H1 (cell line): ENCODE results near the gene DPF1. TPM values are rescaled to one million over a fixed set of nuclear protein-coding genes. Genes with fewer than 3 reads are reported as not detected.

Source experiments
- CTCF ChIA-PET: fragments of 300-600 bp; sonication (Branson Sonifier 250); formaldehyde crosslinking; loops from one replicate; lab custom pipeline; 2021; ENCODE audit not compliant: partially characterized antibody; lab: Charles Lee
- POLR2A ChIA-PET: fragments of 300-600 bp; sonication (Branson Sonifier 250); formaldehyde crosslinking; loops from one replicate; lab custom pipeline; 2021; ENCODE audit warnings: inconsistent platforms; ENCODE audit not compliant: partially characterized antibody; lab: Charles Lee
- DNase-seq, 2 experiments: peaks; one replicate each; pipeline versions ENCODE4 v3.0.0 to v3.0.0-alpha.2; 2010 to 2022; ENCODE audit warnings: low spot score in 2 of 2, low read depth in 1 of 2, mixed read lengths in 1 of 2
- FAIRE-seq: peaks from 2 replicates; lab custom pipeline; 2011; peaks lifted over from hg19 to GRCh38; lab: Jason Lieb, UNC
- H2AFZ ChIP-seq: 2 replicates; pipeline ENCODE4 v1.8.1; 2012; ENCODE audit warnings: low read length, inconsistent platforms
- H2AK5ac ChIP-seq: 2 replicates; pipeline ENCODE4 v1.6.1; 2013; ENCODE audit warnings: low read depth, low read length
- H2BK120ac ChIP-seq: replicated peaks from 2 replicates; pipeline ENCODE3; 2013; ENCODE audit warnings: low read depth, low read length, inconsistent platforms
- H2BK12ac ChIP-seq: 2 replicates; pipeline ENCODE4 v1.6.1; 2013; ENCODE audit warnings: low read depth, low read length
- H2BK15ac ChIP-seq: 2 replicates; pipeline ENCODE4 v1.6.1; 2013; ENCODE audit warnings: low read length
- H2BK20ac ChIP-seq: 2 replicates; pipeline ENCODE4 v1.6.1; 2013; ENCODE audit warnings: low read length
- H2BK5ac ChIP-seq: 2 replicates; pipeline ENCODE4 v1.6.1; 2013; ENCODE audit warnings: low read depth, low read length
- H3K14ac ChIP-seq: 2 replicates; pipeline ENCODE4 v1.6.1; 2013; ENCODE audit warnings: inconsistent platforms; ENCODE audit not compliant: insufficient read length
- H3K18ac ChIP-seq: 2 replicates; pipeline ENCODE4 v1.6.1; 2013; ENCODE audit warnings: low read length; ENCODE audit errors: extremely low read depth
- H3K23ac ChIP-seq: 2 replicates; pipeline ENCODE4 v1.6.1; 2013; ENCODE audit warnings: inconsistent platforms; ENCODE audit not compliant: insufficient read length
- H3K23me2 ChIP-seq: 2 replicates; pipeline ENCODE4 v1.6.1; 2013; ENCODE audit warnings: low read depth, low read length
- H3K27ac ChIP-seq: 2 replicates; pipeline ENCODE4 v1.6.1; 2011; ENCODE audit warnings: low read depth, low read length, inconsistent platforms
- H3K27me3 ChIP-seq, 4 experiments: replicated peaks in 1 of 4; 1 replicate in 1 of 4; 2 replicates in 3 of 4; pipeline versions ENCODE4 v1.6.1 to v1.8.1; 2011 to 2013; ENCODE audit warnings: low read length in 3 of 4, mild to moderate bottlenecking in 3 of 4, inconsistent platforms in 2 of 4, mixed read lengths in 2 of 4, moderate library complexity in 1 of 4; ENCODE audit not compliant: control insufficient read depth in 3 of 4, insufficient read depth in 3 of 4; ENCODE audit errors: extremely low read depth in 1 of 4
- H3K36me3 ChIP-seq, 4 experiments: 2 replicates each; pipeline versions ENCODE4 v1.6.1 to v1.8.1; 2011 to 2013; ENCODE audit warnings: mild to moderate bottlenecking in 4 of 4, low read length in 3 of 4, moderate library complexity in 2 of 4, control low read depth in 1 of 4, inconsistent platforms in 1 of 4; ENCODE audit not compliant: insufficient read depth in 4 of 4, control insufficient read depth in 2 of 4
- H3K4ac ChIP-seq: replicated peaks from 2 replicates; pipeline ENCODE3; 2013; ENCODE audit warnings: low read length, low read depth, mixed read lengths, inconsistent platforms; ENCODE audit not compliant: insufficient read length
- H3K4me1 ChIP-seq, 4 experiments: replicated peaks in 1 of 4; 1 replicate in 1 of 4; 2 replicates in 3 of 4; pipeline versions ENCODE4 v1.6.1 to v1.8.1; 2011 to 2013; ENCODE audit warnings: low read length in 3 of 4, inconsistent platforms in 2 of 4, mixed read lengths in 1 of 4; ENCODE audit not compliant: insufficient read depth in 4 of 4, control insufficient read depth in 3 of 4
- H3K4me2 ChIP-seq, 2 experiments: 2 replicates each; pipeline versions ENCODE4 v1.6.1 to v1.8.1; 2011 to 2013; ENCODE audit warnings: low read depth in 2 of 2, low read length in 2 of 2, control low read depth in 1 of 2, inconsistent platforms in 1 of 2, mild to moderate bottlenecking in 1 of 2; ENCODE audit not compliant: insufficient read depth in 1 of 2
- H3K4me3 ChIP-seq, 4 experiments: fragments of 200-600, 300-600 bp in 1 of 4; sonication (generic), shearing (Covaris generic), sonication (Bioruptor Twin) in 1 of 4; 2 replicates each; pipeline versions ENCODE4 v1.5.1 to v1.8.1; 2011 to 2016; ENCODE audit warnings: low read length in 4 of 4, low read depth in 3 of 4, control low read depth in 2 of 4, inconsistent platforms in 2 of 4, mild to moderate bottlenecking in 2 of 4, mixed read lengths in 1 of 4, moderate library complexity in 1 of 4; ENCODE audit not compliant: insufficient read depth in 2 of 4; ENCODE audit errors: extremely low read depth in 1 of 4
- H3K56ac ChIP-seq: replicated peaks from 2 replicates; pipeline ENCODE3; 2013; ENCODE audit warnings: low read depth, mild to moderate bottlenecking, mixed read lengths, low read length, inconsistent platforms; ENCODE audit not compliant: insufficient read length
- H3K79me1 ChIP-seq: 2 replicates; pipeline ENCODE4 v1.6.1; 2013; ENCODE audit warnings: low read depth, low read length, control low read depth
- H3K79me2 ChIP-seq, 2 experiments: 2 replicates each; pipeline versions ENCODE4 v1.6.1 to v1.8.1; 2012 to 2013; ENCODE audit warnings: low read length in 2 of 2, mild to moderate bottlenecking in 2 of 2, inconsistent platforms in 1 of 2; ENCODE audit not compliant: insufficient read depth in 2 of 2, control insufficient read depth in 1 of 2
- H3K9ac ChIP-seq, 4 experiments: replicated peaks in 1 of 4; 1 replicate in 1 of 4; 2 replicates in 3 of 4; pipeline versions ENCODE4 v1.6.1 to v1.8.1; 2011 to 2013; ENCODE audit warnings: low read depth in 3 of 4, low read length in 3 of 4, control low read depth in 2 of 4, mild to moderate bottlenecking in 2 of 4, moderate library complexity in 2 of 4, inconsistent platforms in 1 of 4; ENCODE audit errors: extremely low read depth in 1 of 4
- H3K9me3 ChIP-seq, 2 experiments: 2 replicates each; pipeline versions ENCODE4 v1.6.1 to v1.8.1; 2012 to 2013; ENCODE audit warnings: mild to moderate bottlenecking in 2 of 2, moderate library complexity in 2 of 2, control low read depth in 1 of 2, inconsistent platforms in 1 of 2, low read depth in 1 of 2, low read length in 1 of 2, mixed read lengths in 1 of 2; ENCODE audit not compliant: insufficient read depth in 2 of 2
- H4K20me1 ChIP-seq, 2 experiments: replicated peaks in 1 of 2; 2 replicates each; pipeline versions ENCODE3 to v1.8.1; 2011 to 2013; ENCODE audit warnings: inconsistent platforms in 2 of 2, low read length in 2 of 2, mild to moderate bottlenecking in 1 of 2; ENCODE audit not compliant: insufficient read depth in 2 of 2, control insufficient read depth in 1 of 2
- H4K5ac ChIP-seq: 2 replicates; pipeline ENCODE4 v1.6.1; 2013; ENCODE audit warnings: low read length, low read depth, mixed read lengths, inconsistent platforms; ENCODE audit not compliant: insufficient read length
- H4K8ac ChIP-seq: 2 replicates; pipeline ENCODE4 v1.8.0; 2013; ENCODE audit warnings: mild to moderate bottlenecking, moderate library complexity, low read length, inconsistent platforms; ENCODE audit not compliant: insufficient read depth; ENCODE audit errors: extremely low read depth
- H4K91ac ChIP-seq: replicated peaks from 2 replicates; pipeline ENCODE3; 2013; ENCODE audit warnings: low read length, mixed read lengths, inconsistent platforms; ENCODE audit not compliant: insufficient read length
- JUN ChIP-seq: IDR thresholded peaks from 2 replicates; pipeline ENCODE4 v1.6.1; 2011; ENCODE audit warnings: low read depth, mild to moderate bottlenecking, improper control_type of control experiment, low read length
- WGBS, 2 experiments: shearing (Covaris generic) in 1 of 2; methylation state at CpG; one replicate each; pipeline versions ENCODE4 v1.1.6 to v1.1.7; 2013 to 2015; ENCODE audit warnings: low lambda C conversion rate in 2 of 2, mixed read lengths in 2 of 2, inconsistent platforms in 1 of 2, low coverage in 1 of 2, missing lambda C conversion rate in 1 of 2; ENCODE audit not compliant: insufficient replicate concordance in 2 of 2, insufficient coverage in 1 of 2, insufficient read length in 1 of 2; ENCODE audit errors: extremely low coverage in 1 of 2, missing lambda C conversion rate in 1 of 2; 5-methylcytosine and 5-hydroxymethylcytosine counted together
- polyA plus RNA-seq, 7 experiments: library from polyadenylated mRNA; depleted of rRNA in 3 of 7; stranded (reverse) in 5 of 7; unstranded in 2 of 7; fragments of >200 nt in 5 of 7; fragments of 200-250 nt in 2 of 7; gene quantifications; 1 replicate in 5 of 7; 2 replicates in 1 of 7; 4 replicates in 1 of 7; pipeline versions ENCODE4 v1.2.1 to v1.2.3, GENCODE V29; 2011 to 2013; ENCODE audit warnings: missing spikeins in 2 of 7, mixed read lengths in 2 of 7
- total RNA-seq: library from RNA; stranded (reverse); fragmentation: NEBNext Ultra II Directional; extraction: Animal tissue kit (Norgen Biotek cat#: 25700); gene quantifications from 2 replicates; pipeline ENCODE4 v1.2.1, GENCODE V29; 2021

DPF1 gene
- total and polyA plus RNA-seq, 2 of the 8 experiments (the other 6 are each of a cell fraction or from before 2014, with no cell fraction given) = 12.9 to 15.6 TPM

GRCh38 chr19:38173291-38174041 is 50.6 kb downstream of the DPF1 start:
- H3K4ac ChIP-seq = no peak overlapping the region
- FAIRE-seq = no peak
- peaks cover 2 to 9% (median 4%) of the 10 kb centered on the region in 4 experiments for H3K4me1 ChIP-seq
- no peaks in the 10 kb centered on the region for H3K79me2 ChIP-seq
- no peaks in the 10 kb centered on the region for H3K27me3 ChIP-seq
- no peak overlapping the region; the same call in 1 of the 2 replicates for H3K18ac ChIP-seq
- no peak overlapping the region for H4K91ac ChIP-seq
- no peak overlapping the region for H3K27ac ChIP-seq
- H3K4me3 ChIP-seq = no peak overlapping the region
- DNase-seq = no peak
- no peak overlapping the region for H4K8ac ChIP-seq
- 85% methylated on average over 21 of the region's 22 CpGs; no CpG with 5 or more reads in 1 of the 2 experiments for WGBS, 2 experiments
- H2BK5ac ChIP-seq = peak overlapping the region; percentile 35; the same call in 1 of the 2 replicates
- H2AFZ ChIP-seq = no peak overlapping the region
- no peaks in the 10 kb centered on the region; the same call in 1 of the 2 replicates for H3K23me2 ChIP-seq
- H2BK20ac ChIP-seq = no peak overlapping the region
- no peaks in the 10 kb centered on the region for H4K20me1 ChIP-seq
- H2BK15ac ChIP-seq = no peak overlapping the region
- H3K14ac ChIP-seq = no peak overlapping the region
- H3K36me3 ChIP-seq = no peaks in the 10 kb centered on the region; a peak in 1 of 8 replicates
- no peak overlapping the region for H3K9ac ChIP-seq
- H3K23ac ChIP-seq = no peak overlapping the region
- H3K4me2 ChIP-seq = no peak overlapping the region
- no peaks in the 10 kb centered on the region for H3K9me3 ChIP-seq
- H3K79me1 ChIP-seq = no peaks in the 10 kb centered on the region
- no peak overlapping the region for H2BK120ac ChIP-seq
- H4K5ac ChIP-seq = no peak overlapping the region
- no peak overlapping the region for H3K56ac ChIP-seq
- no peak overlapping the region for H2BK12ac ChIP-seq
- ChIA-PET CTCF (interaction anchor here (0.9 to 1.2 kb wide), 2 partner anchors 31 to 36 kb away, joined by 3 read pairs; no protein-coding TSS in a partner anchor), POLR2A (interaction anchor here (0.9 to 1.4 kb wide), 2 partner anchors 10 to 29 kb away, joined by 3 to 4 read pairs; no protein-coding TSS in a partner anchor)
- no peak overlapping the region for H2AK5ac ChIP-seq
- no peak for TF ChIP-seq JUN
